GM12872 (cell line): Measurements from ENCODE around the gene NEUROD2.

Experiments
- CTCF ChIP-seq: IDR thresholded peaks from 3 replicates; pipeline ENCODE4 v1.5.1; 2011; ENCODE audit warnings: low read depth, mild to moderate bottlenecking, low read length, moderate library complexity; ENCODE audit not compliant: insufficient read depth

NEUROD2 gene

DNA sequence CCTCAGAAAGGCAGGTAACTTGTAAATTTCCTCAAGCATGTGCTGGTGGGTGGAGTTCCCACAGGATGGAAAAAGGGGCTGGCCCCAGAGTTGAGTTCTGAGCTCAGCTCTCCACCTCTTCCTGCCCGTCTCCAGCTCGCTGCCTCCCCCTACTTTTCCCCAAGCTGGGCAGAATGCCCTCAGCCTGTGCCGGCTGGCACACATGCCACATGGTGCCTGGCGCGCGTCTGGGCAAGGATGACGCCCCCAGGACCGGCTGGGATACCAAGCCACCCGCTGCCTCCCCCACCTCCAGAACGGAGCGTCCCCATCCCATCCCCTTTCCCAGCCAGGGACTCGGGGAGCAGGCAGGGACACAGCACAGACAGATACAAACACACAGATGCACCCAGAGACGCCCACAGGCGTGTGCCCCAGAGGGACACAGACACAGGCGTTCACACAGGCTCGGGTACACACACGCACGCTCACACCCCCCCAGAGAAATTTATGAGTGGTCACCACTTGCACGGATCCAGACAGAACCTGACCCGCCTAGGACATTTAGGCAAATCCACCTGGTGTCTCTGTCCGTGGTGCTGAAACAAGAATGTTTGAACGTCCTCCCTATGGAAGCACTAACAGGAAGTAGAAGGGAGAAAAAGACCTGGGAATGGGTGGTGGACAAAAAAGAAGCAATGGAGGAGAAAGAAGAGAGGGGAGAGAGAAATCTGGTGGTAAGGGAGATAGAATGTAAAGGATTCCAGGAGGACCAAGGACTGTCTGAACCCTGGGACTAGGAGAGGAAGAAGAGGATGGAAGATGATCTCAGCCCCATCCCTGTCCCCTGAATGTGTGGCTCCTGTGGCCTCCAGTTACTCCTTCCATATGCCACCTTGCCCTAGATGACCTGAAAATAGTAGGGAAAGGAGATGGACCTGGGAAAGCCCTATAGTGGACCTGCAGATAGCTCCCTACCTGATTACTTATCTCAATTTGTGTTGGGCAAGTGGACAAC lies 15.5 kb downstream of the NEUROD2 start:
- no peak for TF ChIP-seq CTCF

DNA sequence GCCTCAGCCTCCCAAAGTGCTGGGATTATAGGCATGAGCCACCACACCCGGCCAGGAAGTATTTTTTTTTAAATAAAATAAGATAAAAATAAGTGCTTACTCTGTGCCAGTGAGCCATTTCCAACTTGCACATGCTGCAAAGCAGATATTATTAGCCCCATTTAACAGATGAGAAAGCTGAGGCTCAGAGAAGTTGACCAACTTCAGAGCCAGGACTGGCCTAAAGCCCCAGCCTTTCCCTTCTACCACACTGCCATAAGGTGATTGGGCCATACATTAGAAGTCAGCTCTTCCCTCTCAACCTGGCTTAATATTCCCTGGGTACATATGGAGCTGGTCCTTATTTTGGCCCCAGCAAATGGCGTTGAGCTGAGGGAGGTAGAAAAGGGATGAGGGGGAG lies 25.1 kb downstream of the NEUROD2 start:
- TF ChIP-seq CTCF, result no peak

DNA sequence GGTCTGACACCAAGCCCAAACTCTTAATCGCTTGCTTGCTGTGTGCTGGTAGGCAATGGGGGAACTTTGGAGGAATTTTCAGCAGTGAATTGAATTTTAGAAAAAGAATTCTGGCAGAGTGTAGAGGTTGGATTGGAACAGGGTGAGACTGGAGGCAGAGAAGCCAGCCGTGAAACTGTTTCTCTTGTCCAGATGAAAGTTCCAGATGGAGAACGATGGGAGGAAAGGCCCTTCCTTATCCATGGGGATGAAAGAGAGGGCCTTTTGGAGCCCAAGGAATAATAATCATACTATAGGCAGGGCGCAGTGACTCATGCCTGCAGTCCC lies 26.0 kb downstream of the NEUROD2 start:
- TF ChIP-seq CTCF, result no peak

DNA sequence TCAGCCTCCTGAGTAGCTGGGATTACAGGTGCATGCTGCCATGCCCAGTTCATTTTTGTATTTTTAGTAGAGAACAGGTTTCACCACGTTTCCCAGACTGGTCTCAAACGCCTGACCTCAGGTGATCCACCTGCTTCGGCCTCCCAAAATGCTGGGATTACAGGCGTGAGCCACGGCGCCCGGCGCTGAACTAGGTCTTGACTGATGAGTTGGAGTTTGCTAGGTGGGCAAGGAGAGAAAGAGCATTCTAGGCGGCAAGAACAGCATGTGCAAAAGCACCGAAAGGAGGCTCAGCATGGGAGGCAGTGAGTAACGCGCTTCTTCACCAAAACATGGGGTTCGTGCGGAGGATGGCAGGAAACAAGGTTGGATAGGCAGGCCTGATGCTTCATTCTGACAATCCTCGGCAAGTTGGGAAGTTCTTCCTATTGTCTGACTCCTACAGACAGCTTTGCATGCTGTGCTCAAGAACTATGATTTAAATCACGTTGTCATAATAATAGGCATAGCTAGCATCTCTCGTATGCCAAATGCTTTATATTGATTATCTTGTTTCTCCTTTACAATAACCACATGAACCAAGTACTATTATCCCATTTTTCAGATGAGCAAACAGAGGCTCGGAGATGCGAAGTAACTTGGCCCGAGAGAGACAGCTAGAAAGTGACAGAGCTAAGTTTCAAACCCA lies 26.5 kb downstream of the NEUROD2 start:
- no peak for TF ChIP-seq CTCF

DNA sequence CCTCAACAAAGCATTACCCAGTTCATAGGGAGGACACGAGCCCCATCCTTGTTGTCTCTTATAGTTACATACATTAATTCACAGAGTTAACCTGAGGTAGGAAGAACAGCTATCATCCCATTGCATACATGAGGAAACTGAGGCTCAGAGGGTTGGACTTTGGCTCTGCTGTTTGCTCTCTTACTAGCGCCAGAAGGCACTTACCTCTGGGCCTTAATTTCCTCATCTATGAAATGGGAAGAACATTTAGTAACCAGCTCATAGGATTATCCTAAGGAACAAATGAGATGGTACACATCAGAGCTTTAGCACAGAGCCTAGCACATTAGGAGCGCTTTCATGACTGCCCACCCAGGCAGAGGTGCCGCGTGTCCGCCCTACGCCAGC lies 27.6 kb downstream of the NEUROD2 start:
- no peak for TF ChIP-seq CTCF

GRCh38 chr17:39579318-39580081 lies 28.2 kb downstream of the NEUROD2 start:
- TF ChIP-seq CTCF, result no peak

DNA sequence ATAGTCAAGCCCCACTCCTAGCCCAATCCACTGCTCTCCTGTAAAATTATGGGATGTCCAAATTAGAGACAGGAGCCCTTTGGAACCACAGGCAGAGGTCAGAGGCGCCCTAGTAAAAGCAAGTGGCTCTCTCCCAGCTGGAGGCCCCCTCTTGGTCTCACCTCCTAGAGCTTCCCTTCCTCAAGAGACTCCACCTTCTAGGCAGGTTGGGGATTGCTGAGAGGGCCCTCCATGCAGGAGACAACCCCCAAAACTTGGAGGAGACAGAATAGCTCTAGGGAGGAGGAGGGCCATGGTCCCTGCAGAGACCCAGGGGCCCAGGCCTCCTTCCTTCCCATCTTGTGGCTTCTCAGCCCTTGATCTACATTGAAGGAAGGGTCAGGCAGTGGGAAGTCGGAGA lies 29.4 kb downstream of the NEUROD2 start:
- TF ChIP-seq CTCF, result no peak
